Measurements from ENCODE around the gene MAPK6. TPM values are rescaled to one million over a fixed set of nuclear protein-coding genes. Genes with fewer than 3 reads are reported as not detected.

The MAPK6 gene
- total RNA-seq, 6 donors from 2014 or later: 6.7 to 34.1 (median 24.4) TPM

- H3K27ac ChIP-seq: peak within 1 kb of the TSS; percentile 85 to 95 (median 90)
- peaks cover 15 to 20% (median 17%) of the 10 kb centered on the region in 4 donors for H3K4me1 ChIP-seq
- DNase-seq (peak; percentile 89 to 94), ATAC-seq (ENCODE audit: low FRiP score in 2 of 2) (peak; percentile 98 to 99)
- TF ChIP-seq POLR2AphosphoS5 (IDR thresholded peaks at IDR 0.05): peak; percentile 72 to 92
- no peak for TF ChIP-seq EP300 (IDR thresholded peaks at IDR 0.05)
- TF ChIP-seq POLR2A (IDR thresholded peaks at IDR 0.05): peak in 3 of 4 donors; percentile 54 to 72 (median 54)
- peak in 5 of 6 experiments; percentile 33 to 63 (median 41) for TF ChIP-seq CTCF (IDR thresholded peaks at IDR 0.05)
- H3K27me3 ChIP-seq: no peaks in the 10 kb centered on the region
- H3K4me3 ChIP-seq: peak within 1 kb of the TSS; percentile 65 to 87 (median 70)
- H3K9me3 ChIP-seq: peaks cover 0 to 12% (median 11%) of the 10 kb centered on the region in 4 donors
- no peaks in the 10 kb centered on the region for H3K36me3 ChIP-seq
- WGBS, 2 donors: 0% methylated on average over 38 to 57 of the region's 58 CpGs
Observed at GRCh38 chr15:51971375-51972133, 47.5 kb upstream of the MAPK6 start, which contains the start of gene LEO1. Gene LEO1 (minus strand): TSS chr15:51971778. CDS start chr15:51971745, 33 bp downstream.

- Histone ChIP-seq H3K36me3 (no peaks in the 10 kb centered on the region), H3K27ac (no peak overlapping the region), H3K27me3 (no peaks in the 10 kb centered on the region), H3K9me3 (no peaks in the 10 kb centered on the region), H3K4me1 (peaks cover 15 to 20% (median 17%) of the 10 kb centered on the region in 4 donors), H3K4me3 (no peak overlapping the region)
- ATAC-seq (ENCODE audit: low FRiP score in 2 of 2) (no peak), DNase-seq (no peak)
- 79 to 94% methylated on average over 4 to 5 of the region's 5 CpGs for WGBS, 2 donors
- TF ChIP-seq POLR2AphosphoS5 (IDR thresholded peaks at IDR 0.05) (no peak), EP300 (IDR thresholded peaks at IDR 0.05) (no peak), POLR2A (IDR thresholded peaks at IDR 0.05) (no peak), CTCF (IDR thresholded peaks at IDR 0.05) (no peak)
Observed at GRCh38 chr15:51973220-51973619, 45.8 kb upstream of the MAPK6 start.

GRCh38 chr15:51973775-51974174, 45.2 kb upstream of the MAPK6 start:
- Histone ChIP-seq H3K4me1 (peaks cover 15 to 20% (median 17%) of the 10 kb centered on the region in 4 donors), H3K4me3 (no peak overlapping the region), H3K27ac (no peak overlapping the region), H3K36me3 (no peaks in the 10 kb centered on the region), H3K27me3 (no peaks in the 10 kb centered on the region), H3K9me3 (no peaks in the 10 kb centered on the region)
- TF ChIP-seq EP300 (IDR thresholded peaks at IDR 0.05) (no peak), POLR2A (IDR thresholded peaks at IDR 0.05) (no peak), POLR2AphosphoS5 (IDR thresholded peaks at IDR 0.05) (no peak), CTCF (IDR thresholded peaks at IDR 0.05) (no peak)
- DNase-seq (no peak), ATAC-seq (ENCODE audit: low FRiP score in 2 of 2) (no peak)
- WGBS, 2 donors: 95 to 99% methylated on average over 4 of the region's 4 CpGs

GRCh38 chr15:51982013-51982769, 36.8 kb upstream of the MAPK6 start:
- DNase-seq (no peak), ATAC-seq (ENCODE audit: low FRiP score in 2 of 2) (peak in 1 of 2 donors; percentile 82)
- peak in 5 of 6 experiments; percentile 26 to 73 (median 64) for TF ChIP-seq CTCF (IDR thresholded peaks at IDR 0.05)
- peak in 1 of 4 donors; percentile 52 for TF ChIP-seq EP300 (IDR thresholded peaks at IDR 0.05)
- TF ChIP-seq POLR2A (IDR thresholded peaks at IDR 0.05): no peak
- TF ChIP-seq POLR2AphosphoS5 (IDR thresholded peaks at IDR 0.05): no peak
- Histone ChIP-seq H3K4me3 (peak overlapping the region in 3 of 4 donors; percentile 2 to 27 (median 10)), H3K27ac (peak overlapping the region in 3 of 4 donors; percentile 55 to 68 (median 57)), H3K4me1 (peaks cover 10 to 14% (median 11%) of the 10 kb centered on the region in 4 donors), H3K36me3 (no peaks in the 10 kb centered on the region), H3K9me3 (no peaks in the 10 kb centered on the region), H3K27me3 (no peaks in the 10 kb centered on the region)
- 12 to 21% methylated on average over 7 of the region's 7 CpGs for WGBS, 2 donors
